Choroid plexus epithelial cell (primary cell): ENCODE data around the gene ATOSB.

Experiments
- DNase-seq: peaks from one replicate; pipeline ENCODE4 v3.0.0-alpha.2; 2010; ENCODE audit warnings: low read depth
- H3K4me3 ChIP-seq: 2 replicates; pipeline ENCODE4 v1.5.1; 2011; ENCODE audit warnings: low read depth, mild to moderate bottlenecking, control low read depth, low read length, moderate library complexity
- TF ChIP-seq, protein P1 (sequence below): conservative IDR thresholded peaks from 2 replicates; pipeline ENCODE4 v1.5.1; 2011; ENCODE audit warnings: low read depth, mild to moderate bottlenecking, control low read depth, inconsistent platforms, low read length, moderate library complexity

The ATOSB gene

DNA sequence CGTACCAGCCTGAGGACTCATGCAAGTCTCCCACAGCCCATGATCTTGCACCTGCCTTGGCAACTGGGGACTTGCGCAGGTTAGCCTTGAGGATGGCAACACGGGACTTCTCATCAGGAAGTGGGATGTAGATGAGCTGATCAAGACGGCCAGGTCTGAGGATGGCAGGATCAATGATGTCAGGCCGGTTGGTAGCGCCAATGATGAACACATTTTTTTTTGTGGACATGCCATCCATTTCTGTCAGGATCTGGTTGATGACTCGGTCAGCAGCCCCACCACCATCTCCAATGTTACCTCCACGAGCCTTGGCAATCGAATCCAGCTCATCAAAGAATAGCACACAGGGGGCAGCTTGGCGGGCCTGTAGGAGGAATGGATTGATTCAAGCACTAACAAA lies 56.2 kb downstream of the ATOSB start:
- TF ChIP-seq, protein P1, sequence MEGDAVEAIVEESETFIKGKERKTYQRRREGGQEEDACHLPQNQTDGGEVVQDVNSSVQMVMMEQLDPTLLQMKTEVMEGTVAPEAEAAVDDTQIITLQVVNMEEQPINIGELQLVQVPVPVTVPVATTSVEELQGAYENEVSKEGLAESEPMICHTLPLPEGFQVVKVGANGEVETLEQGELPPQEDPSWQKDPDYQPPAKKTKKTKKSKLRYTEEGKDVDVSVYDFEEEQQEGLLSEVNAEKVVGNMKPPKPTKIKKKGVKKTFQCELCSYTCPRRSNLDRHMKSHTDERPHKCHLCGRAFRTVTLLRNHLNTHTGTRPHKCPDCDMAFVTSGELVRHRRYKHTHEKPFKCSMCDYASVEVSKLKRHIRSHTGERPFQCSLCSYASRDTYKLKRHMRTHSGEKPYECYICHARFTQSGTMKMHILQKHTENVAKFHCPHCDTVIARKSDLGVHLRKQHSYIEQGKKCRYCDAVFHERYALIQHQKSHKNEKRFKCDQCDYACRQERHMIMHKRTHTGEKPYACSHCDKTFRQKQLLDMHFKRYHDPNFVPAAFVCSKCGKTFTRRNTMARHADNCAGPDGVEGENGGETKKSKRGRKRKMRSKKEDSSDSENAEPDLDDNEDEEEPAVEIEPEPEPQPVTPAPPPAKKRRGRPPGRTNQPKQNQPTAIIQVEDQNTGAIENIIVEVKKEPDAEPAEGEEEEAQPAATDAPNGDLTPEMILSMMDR = no peak
- no peak overlapping the region for H3K4me3 ChIP-seq
- DNase-seq = no peak

DNA sequence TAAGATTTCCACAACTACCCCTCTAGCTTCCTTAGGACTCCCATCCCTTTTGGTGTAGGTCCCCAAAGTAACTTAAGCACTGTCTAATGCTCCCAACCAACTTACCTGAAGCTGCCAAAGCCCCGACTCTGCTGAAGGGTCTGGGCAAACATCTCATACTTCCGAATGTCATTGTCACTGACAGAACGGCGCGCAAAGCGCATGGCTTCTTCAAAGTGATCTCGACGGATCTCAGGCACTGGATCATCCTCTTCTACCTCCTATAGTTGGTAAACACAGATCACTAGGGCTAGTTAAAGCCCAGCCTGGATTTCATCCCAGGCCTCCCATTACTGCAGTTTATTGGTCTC lies 58.4 kb downstream of the ATOSB start:
- no peak overlapping the region for H3K4me3 ChIP-seq
- TF ChIP-seq, protein P1 = no peak
- no peak for DNase-seq

DNA sequence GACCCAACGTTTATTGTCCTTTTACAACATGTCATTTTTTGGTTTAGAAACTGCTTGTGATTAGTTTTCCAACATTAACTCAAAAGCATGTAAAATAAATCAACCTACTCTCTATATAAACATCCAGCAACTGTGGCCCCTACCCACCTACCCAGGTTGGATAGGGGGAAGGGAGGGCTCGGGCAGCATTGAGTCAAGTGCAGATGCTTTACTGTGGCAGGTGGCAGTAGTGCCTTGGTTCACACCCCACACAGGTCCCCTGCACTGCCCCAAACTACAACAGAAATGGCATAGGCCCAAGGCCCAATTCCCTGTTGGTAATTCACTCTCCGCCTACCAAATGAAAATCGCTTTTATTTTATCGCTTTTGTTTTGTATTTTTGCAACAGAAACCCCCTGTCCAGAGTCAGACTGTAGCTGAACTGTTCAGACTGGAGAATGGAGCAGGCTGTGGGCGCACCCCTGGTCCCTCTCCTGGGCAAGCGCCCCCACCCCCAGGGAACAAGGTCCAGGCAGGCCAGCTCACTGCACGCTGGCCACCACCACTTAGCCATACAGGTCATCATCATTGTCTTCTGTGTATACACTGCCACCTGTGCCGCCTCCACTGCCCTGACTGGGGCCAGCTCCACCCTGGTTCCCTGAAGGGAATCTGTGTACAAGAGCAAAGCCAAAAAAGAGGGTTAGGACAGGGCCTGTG lies 58.9 kb downstream of the ATOSB start:
- TF ChIP-seq, protein P1 = no peak
- no peak for DNase-seq
- no peak overlapping the region for H3K4me3 ChIP-seq

DNA sequence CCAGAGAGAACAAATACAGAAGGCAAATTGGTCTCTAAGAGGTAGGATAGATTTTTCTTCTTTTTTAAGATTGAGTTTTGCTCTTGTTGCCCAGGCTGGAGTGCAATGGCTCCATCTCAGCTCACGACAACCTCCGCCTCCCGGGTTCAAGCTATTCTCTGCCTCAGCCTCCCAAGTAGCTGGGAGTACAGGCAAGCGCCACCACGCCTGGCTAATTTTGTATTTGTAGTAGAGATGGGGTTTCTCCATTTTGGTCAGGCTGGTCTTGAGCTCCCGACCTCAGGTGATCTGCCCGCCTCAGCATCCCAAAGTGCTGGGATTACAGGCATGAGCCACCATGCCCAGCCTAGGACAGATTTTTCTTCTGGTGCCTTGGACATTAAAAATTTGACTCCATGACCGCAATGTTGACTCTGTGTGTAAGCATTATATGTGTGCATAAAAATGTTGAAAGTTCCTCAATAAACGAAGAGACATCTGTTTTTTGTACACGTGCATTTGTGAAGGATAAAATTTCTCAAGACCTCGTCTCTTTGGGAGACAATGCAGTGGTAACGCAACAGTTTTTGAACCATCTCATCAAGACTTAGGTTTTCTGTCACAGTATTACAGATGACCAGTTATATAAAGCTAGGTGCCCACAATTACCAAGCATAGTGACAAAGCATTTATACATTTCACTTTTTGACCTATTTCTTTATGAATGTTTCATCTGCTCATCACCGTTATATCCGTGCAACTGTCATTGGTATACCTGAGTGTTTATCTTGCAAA lies 60.6 kb downstream of the ATOSB start:
- H3K4me3 ChIP-seq = no peak overlapping the region
- no peak for DNase-seq
- TF ChIP-seq, protein P1 = no peak

DNA sequence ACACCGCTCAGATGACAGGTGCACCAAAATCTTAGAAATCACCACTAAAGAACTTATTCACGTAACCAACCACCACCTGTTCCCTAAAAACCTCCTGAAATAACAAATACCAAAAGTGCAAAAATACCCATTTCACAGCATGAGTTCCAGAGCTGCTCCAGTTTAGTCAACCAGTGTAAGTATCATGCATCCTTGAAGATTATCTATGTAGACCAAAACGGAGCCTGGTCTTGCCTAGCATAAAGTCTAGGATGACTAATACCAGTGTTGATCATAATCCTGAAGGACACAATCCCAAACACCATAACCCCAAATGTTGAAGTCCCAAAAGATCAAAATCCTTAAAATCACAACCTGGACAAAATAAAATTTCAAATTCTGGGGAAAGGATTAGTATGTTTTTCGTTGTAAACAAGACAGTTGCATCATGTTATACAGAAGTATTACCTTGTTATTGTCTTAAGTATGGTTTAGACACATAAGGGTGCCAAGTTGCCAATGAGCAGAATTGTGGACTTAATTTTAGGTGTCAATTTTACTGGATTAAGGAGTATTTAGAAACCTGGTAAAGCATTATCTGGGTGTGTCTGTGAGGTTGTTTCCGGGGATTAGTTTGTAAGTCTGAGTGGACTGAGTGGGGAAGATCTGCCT lies 61.4 kb downstream of the ATOSB start:
- no peak overlapping the region for H3K4me3 ChIP-seq
- DNase-seq = no peak
- TF ChIP-seq, protein P1 = no peak
